Keratinocyte (primary cell): ENCODE data around the gene CLPX. TPM values are rescaled to one million over a fixed set of nuclear protein-coding genes. Genes with fewer than 3 reads are reported as not detected.

Experiments used
- DNase-seq: peaks from one replicate; pipeline ENCODE4 v3.0.0-alpha.2; 2011; ENCODE audit warnings: low read depth, missing footprints, low spot score
- FAIRE-seq: peaks from 2 replicates; lab custom pipeline; 2011; peaks lifted over from hg19 to GRCh38; lab: Jason Lieb, UNC
- H2AFZ ChIP-seq: 2 replicates; pipeline ENCODE4 v1.6.0; 2012; ENCODE audit warnings: low read length, control low read depth, inconsistent platforms; ENCODE audit not compliant: control insufficient read depth
- H3K27ac ChIP-seq: 2 replicates; pipeline ENCODE4 v1.5.1; 2011; ENCODE audit warnings: low read length; ENCODE audit not compliant: control insufficient read depth, insufficient read depth
- H3K27me3 ChIP-seq: 3 replicates; pipeline ENCODE4 v1.6.0; 2011; ENCODE audit warnings: low read length; ENCODE audit not compliant: control insufficient read depth, insufficient read depth; ENCODE audit errors: extremely low read depth
- H3K36me3 ChIP-seq, 2 experiments: 2 replicates in 1 of 2; 3 replicates in 1 of 2; pipeline ENCODE4 v1.5.1; 2011; ENCODE audit warnings: low read length in 2 of 2, mild to moderate bottlenecking in 1 of 2; ENCODE audit not compliant: control insufficient read depth in 2 of 2, insufficient read depth in 2 of 2; ENCODE audit errors: extremely low read depth in 1 of 2
- H3K4me1 ChIP-seq: 3 replicates; pipeline ENCODE4 v1.5.1; 2011; ENCODE audit warnings: low read length; ENCODE audit not compliant: control insufficient read depth, insufficient read depth; ENCODE audit errors: extremely low read depth
- H3K4me2 ChIP-seq: 3 replicates; pipeline ENCODE4 v1.6.0; 2011; ENCODE audit warnings: low read depth, low read length; ENCODE audit not compliant: control insufficient read depth, insufficient read depth; ENCODE audit errors: extremely low read depth
- H3K4me3 ChIP-seq, 3 experiments: fragments of 200-600 bp in 1 of 3; sonication (generic) in 1 of 3; 2 replicates in 2 of 3; 3 replicates in 1 of 3; pipeline ENCODE4 v1.5.1; 2011 to 2016; ENCODE audit warnings: low read length in 3 of 3, mild to moderate bottlenecking in 3 of 3, control low read depth in 2 of 3, inconsistent platforms in 1 of 3, low read depth in 1 of 3, mixed read lengths in 1 of 3, mixed run types in 1 of 3, moderate library complexity in 1 of 3; ENCODE audit not compliant: control insufficient read depth in 2 of 3, insufficient read depth in 2 of 3; ENCODE audit errors: extremely low read depth in 1 of 3
- H3K79me2 ChIP-seq: 2 replicates; pipeline ENCODE4 v1.6.0; 2012; ENCODE audit warnings: low read length; ENCODE audit not compliant: control insufficient read depth, insufficient read depth
- H3K9ac ChIP-seq: 3 replicates; pipeline ENCODE4 v1.6.0; 2011; ENCODE audit warnings: low read length; ENCODE audit not compliant: control insufficient read depth, insufficient read depth; ENCODE audit errors: extremely low read depth
- H3K9me1 ChIP-seq: 3 replicates; pipeline ENCODE4 v1.6.0; 2011; ENCODE audit warnings: low read length; ENCODE audit not compliant: control insufficient read depth, insufficient read depth; ENCODE audit errors: extremely low read depth
- H3K9me3 ChIP-seq: 2 replicates; pipeline ENCODE4 v1.5.1; 2012; ENCODE audit warnings: low read depth, low read length; ENCODE audit not compliant: control insufficient read depth
- H4K20me1 ChIP-seq: 3 replicates; pipeline ENCODE4 v1.6.0; 2011; ENCODE audit warnings: low read length; ENCODE audit not compliant: control insufficient read depth, insufficient read depth; ENCODE audit errors: extremely low read depth
- CTCF ChIP-seq, 3 experiments: IDR thresholded peaks in 1 of 3; conservative IDR thresholded peaks in 1 of 3; optimal IDR thresholded peaks in 1 of 3; 2 replicates in 2 of 3; 3 replicates in 1 of 3; pipeline versions ENCODE3 to v1.5.1; 2011; ENCODE audit warnings: low read length in 3 of 3, mild to moderate bottlenecking in 3 of 3, moderate library complexity in 2 of 3, control low read depth in 1 of 3, inconsistent platforms in 1 of 3; ENCODE audit not compliant: insufficient read depth in 2 of 3; ENCODE audit errors: extremely low read depth in 1 of 3
- EZH2 ChIP-seq: IDR thresholded peaks from one replicate; pipeline ENCODE4 v1.6.1; 2012; ENCODE audit warnings: inconsistent platforms, mild to moderate bottlenecking, low read length, moderate library complexity
- dilution Hi-C: fragments of 300-500 bp; cut with MboI; formaldehyde crosslinking; loops from one replicate; pipeline ENCODE4 v1.7.0; 2020; ENCODE audit warnings: low sequenced_read_pairs; ENCODE audit not compliant: extremely low pct_ligation_motif_present
- polyA plus RNA-seq, 5 experiments: library from polyadenylated mRNA; depleted of rRNA in 3 of 5; stranded (reverse) in 3 of 5; stranded (forward) in 1 of 5; unstranded in 1 of 5; fragments of >200 nt; gene quantifications; 1 replicate in 1 of 5; 2 replicates in 3 of 5; 3 replicates in 1 of 5; pipeline versions ENCODE4 v1.2.1 to v1.2.3, GENCODE V29; 2011 to 2012; ENCODE audit warnings: missing spikeins in 2 of 5, low read depth in 1 of 5, low replicate concordance in 1 of 5
- small RNA-seq, 3 experiments: library from RNA; depleted of rRNA; stranded (forward); fragments of <200 nt; gene quantifications; one replicate each; pipeline ENCODE3, GENCODE V24; 2012; ENCODE audit warnings: low read depth in 3 of 3, low replicate concordance in 1 of 3; ENCODE audit not compliant: insufficient read length in 3 of 3

The CLPX gene
- polyA plus RNA-seq, 1 donor (not counting 4 experiments of a cell fraction or from before 2014, with no cell fraction given): 51.5 TPM

GRCh38 chr15:65099336-65099735 is 85.8 kb downstream of the CLPX start:
- Histone ChIP-seq H3K4me3 (no peak overlapping the region), H3K9me1 (no peaks in the 10 kb centered on the region), H3K4me1 (no peaks in the 10 kb centered on the region), H4K20me1 (no peaks in the 10 kb centered on the region), H3K79me2 (no peaks in the 10 kb centered on the region), H3K27me3 (no peaks in the 10 kb centered on the region), H3K9ac (no peak overlapping the region), H3K9me3 (no peaks in the 10 kb centered on the region), H3K36me3 (peaks cover 12 to 25% of the 10 kb centered on the region in 2 experiments), H3K4me2 (no peak overlapping the region), H2AFZ (no peak overlapping the region), H3K27ac (no peak overlapping the region)
- TF ChIP-seq CTCF (optimal IDR thresholded peaks at IDR 0.05 in 1 of 3, IDR thresholded peaks at IDR 0.05 in 1 of 3, conservative IDR thresholded peaks at IDR 0.05 in 1 of 3; ENCODE audit: extremely low read depth in 1 of 3, insufficient read depth in 2 of 3, low read length in 3 of 3) (no peak), EZH2 (no peak)
- FAIRE-seq (no peak), DNase-seq (no peak)
- dilution Hi-C loops: no loop called here

Small RNA genes lying within 50 kb of the gene (small RNA-seq; reads per million reads assigned to genes)
- gene AC013553.1: 0 reads per million in 3 experiments
- gene AC068213.1: 0 reads per million in 3 experiments
- gene RNU6-686P: 0 reads per million in 3 experiments

Other genes with a start within 250 kb of the CLPX start
- gene SPG21, start 195.4 kb downstream of the CLPX start, polyA plus RNA-seq: 40.3 to 62.9 TPM (median 58.0 TPM) in 3 replicates
- 15.9 to 21.0 TPM (median 17.3 TPM) in 3 replicates for gene MTFMT, start 155.7 kb downstream of the CLPX start, polyA plus RNA-seq
- gene SLC51B, start 140.0 kb downstream of the CLPX start, polyA plus RNA-seq: not detected in 3 replicates
- not detected in 3 replicates for gene RASL12, start 117.4 kb downstream of the CLPX start, polyA plus RNA-seq
- not detected in 3 replicates for gene KBTBD13, start 108.6 kb downstream of the CLPX start, polyA plus RNA-seq
- gene UBAP1L, start 70.1 kb downstream of the CLPX start, polyA plus RNA-seq: 0.27 to 0.85 TPM (median 0.55 TPM) in 3 replicates
- 12.2 to 17.2 TPM (median 15.8 TPM) in 3 replicates for gene PDCD7, start 51.5 kb downstream of the CLPX start, polyA plus RNA-seq
- gene CILP, start 26.1 kb upstream of the CLPX start, polyA plus RNA-seq: 0.03 TPM in 1 of 3 replicates, not detected in the others
- 1.2 to 3.5 TPM (median 2.1 TPM) in 3 replicates for gene PARP16, start 101.5 kb upstream of the CLPX start, polyA plus RNA-seq
- not detected in 3 replicates for gene RNU5A-1, start 110.7 kb upstream of the CLPX start, polyA plus RNA-seq
- not detected in 3 replicates for gene RNU5B-1, start 119.3 kb upstream of the CLPX start, polyA plus RNA-seq
- gene IGDCC3, start 192.7 kb upstream of the CLPX start, polyA plus RNA-seq: not detected in 3 replicates
- gene IGDCC4, start 237.6 kb upstream of the CLPX start, polyA plus RNA-seq: 0.04 to 0.12 TPM in 2 of 3 replicates, not detected in the other